ENCODE results near the gene XRRA1. TPM values are rescaled to one million over a fixed set of nuclear protein-coding genes. Genes with fewer than 3 reads are reported as not detected.

Gene XRRA1
- total and polyA plus RNA-seq, 2 of the 4 experiments (the other 2 are of a cell fraction), result 5.4 to 6.3 TPM

- H3K9me1 ChIP-seq (ENCODE audit: insufficient read depth, low read length), result peaks cover 5% of the 10 kb centered on the region; the same call in 1 of the 2 replicates
- H3K14ac ChIP-seq (replicated peaks; ENCODE audit: low read depth, low read length), result no peak overlapping the region
- ATAC-seq (ENCODE audit: low read depth), result no peak
- ChIA-PET CTCF (no interaction called here), POLR2A (ENCODE audit: unreplicated experiment) (no interaction called here)
- no peak overlapping the region for H3K4me3 ChIP-seq (ENCODE audit: insufficient read depth, low read depth, low read length)
- H2BK20ac ChIP-seq (ENCODE audit: low read depth, low read length), result no peak overlapping the region
- H2AFZ ChIP-seq (replicated peaks; ENCODE audit: low read length, poor library complexity), result no peak overlapping the region
- H2BK15ac ChIP-seq (ENCODE audit: low read depth, low read length), result no peak overlapping the region
- H3K79me1 ChIP-seq (ENCODE audit: low read depth in 1 of 2, low read length in 2 of 2), result no peaks in the 10 kb centered on the region
- DNase-seq, result no peak
- no peak overlapping the region for H3K23ac ChIP-seq (ENCODE audit: low read depth, low read length)
- no peaks in the 10 kb centered on the region for H4K20me1 ChIP-seq (ENCODE audit: insufficient read depth, low read length)
- no peak overlapping the region for H3K9ac ChIP-seq (ENCODE audit: low read depth, low read length)
- H3K36me3 ChIP-seq (ENCODE audit: control insufficient read depth, insufficient read depth, low read length), result peaks cover 6% of the 10 kb centered on the region
- TF ChIP-seq RAD21 (IDR thresholded peaks at IDR 0.05; ENCODE audit: low read length), result no peak
- no peak for TF ChIP-seq USF2 (IDR thresholded peaks at IDR 0.05; ENCODE audit: low read depth, low read length)
- TF ChIP-seq MAZ (IDR thresholded peaks at IDR 0.05; ENCODE audit: borderline replicate concordance, low read depth, low read length), result no peak
- H3K27me3 ChIP-seq (ENCODE audit: control insufficient read depth, insufficient read depth, low read length), result no peaks in the 10 kb centered on the region
- no peak overlapping the region for H3K18ac ChIP-seq (ENCODE audit: low read depth, low read length)
- dilution Hi-C loops (cut with HindIII; ENCODE audit: low sequenced_read_pairs, unreplicated experiment), result no loop called here
- no CpG with 5 or more reads among the region's 4 CpGs for WGBS, 2 experiments (ENCODE audit: extremely low coverage in 2 of 2, insufficient read length in 1 of 2)
- H2AK5ac ChIP-seq (ENCODE audit: low read depth, low read length), result no peak overlapping the region
- in situ Hi-C loops (cut with MboI; ENCODE audit: low sequenced_read_pairs), result no loop called here
- no peaks in the 10 kb centered on the region for H3K4me1 ChIP-seq (ENCODE audit: control insufficient read depth, insufficient read depth, low read length)
- H4K5ac ChIP-seq (ENCODE audit: low read depth, low read length), result no peak overlapping the region
- BruUV-seq (replicated peaks), result no TSS peak
- H2BK5ac ChIP-seq (ENCODE audit: low read depth, low read length, poor library complexity, severe bottlenecking), result no peak overlapping the region
- H3K9me3 ChIP-seq (ENCODE audit: control insufficient read depth, insufficient read depth, low read length), result peaks cover 3% of the 10 kb centered on the region; the same call in 1 of the 2 replicates
- H2AK9ac ChIP-seq (replicated peaks; ENCODE audit: low read depth, low read length, poor library complexity), result no peak overlapping the region
- H3K27ac ChIP-seq (ENCODE audit: insufficient read depth, low read length), result no peak overlapping the region
- intact Hi-C loops (cut with micrococcal nuclease), result no loop called here
- H4K91ac ChIP-seq (ENCODE audit: insufficient read depth, low read depth, low read length), result no peak overlapping the region
- no peak overlapping the region for H3K4ac ChIP-seq (ENCODE audit: low read depth, low read length)
- no peak overlapping the region for H3K56ac ChIP-seq (ENCODE audit: extremely low read depth, insufficient read depth, low read length)
- H2BK120ac ChIP-seq (ENCODE audit: low read depth, low read length), result no peak overlapping the region
- H3K4me2 ChIP-seq (ENCODE audit: low read depth, low read length), result no peak overlapping the region
- H4K8ac ChIP-seq (ENCODE audit: low read depth in 2 of 2, low read length in 2 of 2), result no peak overlapping the region
These were observed 46.5 kb downstream of the XRRA1 start for GRCh38 chr11:74902342-74902741.
